DMS114 treated with DMSO at 0.1 percent for 48 hours (cell line): Measurements from ENCODE around the gene GINS2.
A peak's percentile ranks its signal among the peaks of the same experiment; 100 is the strongest.

ENCODE experiments used
- DNase-seq: peaks from one replicate; lab custom pipeline; 2025; ENCODE audit not compliant: unreplicated experiment; lab: John Stamatoyannopoulos, UW

The GINS2 gene

DNA sequence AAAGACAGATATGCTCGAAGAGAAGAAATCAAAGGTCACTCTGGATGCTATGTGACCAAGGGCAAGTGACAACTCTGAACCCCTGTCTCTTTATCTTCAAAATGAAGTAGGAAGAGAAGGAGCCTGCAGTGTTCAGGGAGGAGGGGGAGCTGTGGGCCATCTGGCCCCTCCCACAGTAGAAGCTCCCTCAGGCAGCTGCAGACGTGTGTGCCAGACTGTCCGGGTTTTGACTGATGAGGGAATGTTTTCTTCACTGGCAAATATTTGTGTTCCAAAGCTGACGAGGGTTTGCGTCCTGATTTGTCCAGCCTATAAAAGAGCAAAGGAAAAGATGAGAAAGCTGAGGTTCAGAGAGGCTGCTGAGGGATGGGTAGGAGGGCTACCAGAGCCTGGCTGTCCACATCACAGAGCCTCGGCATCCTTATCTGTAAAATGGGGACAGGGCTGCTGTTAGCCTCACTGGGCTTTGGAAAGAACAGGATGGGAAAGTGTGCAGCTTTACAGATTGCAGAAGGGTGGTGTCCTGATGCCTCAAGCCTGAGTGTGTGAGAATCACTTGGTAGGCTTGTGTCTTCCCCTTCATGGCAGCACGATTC is 1.8 kb upstream of the GINS2 start:
- DNase-seq: no peak

DNA sequence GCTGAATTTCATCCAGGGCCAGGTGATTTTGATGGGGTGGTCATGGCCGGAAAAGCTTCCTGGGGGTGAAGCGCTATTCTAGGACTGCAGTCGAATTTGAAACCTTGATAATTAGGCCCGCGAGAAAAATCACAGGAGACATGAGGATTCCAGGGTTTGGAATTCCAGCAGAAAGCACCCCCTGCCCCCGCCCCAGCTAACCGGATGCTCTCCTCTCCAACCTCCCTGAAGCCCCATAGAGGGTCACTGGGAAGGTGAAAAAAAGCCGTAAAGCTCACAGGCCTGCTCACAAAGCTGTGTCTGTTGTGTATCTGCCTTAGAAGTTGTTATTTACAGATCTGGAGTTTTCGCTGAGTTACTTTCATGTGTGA is 1.2 kb upstream of the GINS2 start:
- no peak for DNase-seq

DNA sequence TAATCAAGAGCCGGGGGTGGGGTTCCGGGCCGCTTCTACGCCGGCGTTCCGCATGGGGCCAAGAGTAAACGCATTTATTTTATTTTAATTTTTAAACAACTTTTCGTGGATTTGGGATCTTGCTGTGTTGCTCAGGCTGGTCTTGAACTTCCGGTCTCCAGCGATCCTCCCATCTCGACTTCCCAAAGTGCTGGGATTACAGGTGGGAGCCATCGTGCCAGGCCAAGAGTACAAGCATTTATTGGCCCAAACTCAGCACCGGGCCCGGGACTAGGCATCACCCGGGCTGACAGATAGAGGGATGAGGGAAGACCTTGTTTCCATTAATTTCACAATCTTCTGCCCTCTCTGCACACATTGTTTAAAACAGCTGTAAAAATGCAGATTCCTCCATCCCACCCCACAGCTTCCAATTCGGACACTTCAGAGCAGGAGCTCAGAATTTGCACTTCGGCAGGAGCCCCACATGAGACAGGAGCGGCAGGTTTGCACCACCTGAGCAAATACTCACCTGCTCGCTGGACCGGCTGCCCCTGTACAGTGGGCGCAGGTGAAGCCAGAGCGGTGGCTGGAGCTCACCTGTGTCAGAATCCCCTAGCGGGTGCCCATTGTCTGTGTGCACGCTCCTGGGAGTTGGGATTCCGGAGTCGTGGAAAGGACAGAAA is 663 bp upstream of the GINS2 start:
- no peak for DNase-seq

DNA sequence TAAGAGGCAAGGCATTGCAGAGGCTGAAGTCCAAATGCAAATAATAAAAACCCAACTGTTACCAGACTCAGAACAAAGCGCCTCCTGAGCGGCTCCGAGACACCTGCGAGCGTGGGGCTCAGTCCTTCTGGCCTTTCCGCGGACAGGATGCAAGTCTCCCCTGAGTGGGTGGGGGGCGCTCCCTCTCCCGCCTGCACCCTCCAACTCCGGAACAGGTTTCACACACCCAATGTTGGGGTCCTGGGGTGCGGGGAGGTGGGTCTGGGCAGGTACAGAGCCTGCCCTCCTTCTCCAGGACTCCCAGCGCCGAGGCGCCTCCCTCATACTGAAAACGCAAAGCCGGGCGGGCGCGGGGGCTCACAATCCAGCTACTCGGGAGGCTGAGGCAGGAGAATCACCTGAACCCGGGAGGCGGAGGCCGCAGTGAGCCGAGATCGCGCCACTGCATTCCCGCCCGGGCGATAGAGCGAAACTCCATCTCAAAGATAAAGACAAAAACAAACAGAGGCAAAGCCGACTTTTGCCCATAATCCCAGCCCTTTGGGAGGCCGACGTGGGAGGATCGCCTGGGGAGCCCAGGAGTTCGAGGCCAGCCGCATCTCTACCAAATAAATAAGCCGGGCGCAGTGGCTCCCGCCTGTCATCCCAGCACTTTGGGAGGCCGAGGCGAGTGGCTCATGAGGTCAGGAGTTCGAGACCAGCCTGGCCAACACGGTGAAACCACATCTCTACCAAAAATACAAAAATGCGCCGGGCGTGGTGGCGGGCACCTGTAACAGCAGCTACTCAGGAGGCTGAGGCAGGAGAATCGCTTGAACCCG is 893 bp downstream of the GINS2 start:
- DNase-seq: no peak

DNA sequence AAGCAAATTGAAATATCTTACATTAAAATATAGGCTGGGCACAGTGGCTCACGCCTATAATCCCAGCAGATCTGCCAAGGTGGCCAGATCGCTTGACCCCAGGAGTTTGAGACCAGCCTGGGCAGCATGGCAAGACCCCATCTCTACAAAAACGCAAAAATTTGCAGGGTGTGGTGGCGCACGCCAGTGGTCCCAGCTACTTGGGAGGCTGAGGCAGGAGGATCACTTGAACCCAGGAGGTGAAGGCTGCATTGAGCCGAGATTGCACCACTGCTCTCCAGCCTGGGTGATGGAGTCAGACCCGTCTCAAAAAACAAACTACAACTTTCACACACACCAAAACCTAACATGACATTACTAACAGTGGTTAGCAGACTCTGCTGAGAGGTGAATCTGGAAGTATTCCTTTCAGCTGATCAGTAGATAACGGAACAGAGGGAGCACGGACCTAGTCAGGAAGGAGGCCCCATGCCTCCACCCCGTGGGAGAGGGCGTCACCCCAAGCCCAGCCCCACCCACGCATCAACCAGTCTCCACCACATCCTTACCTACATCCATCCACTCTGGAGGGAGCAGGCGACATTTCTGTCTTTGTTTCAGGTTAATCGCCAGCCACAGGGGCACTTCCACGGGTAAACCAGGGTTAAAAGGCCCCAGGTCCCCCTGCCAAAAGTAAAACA is 1.7 kb downstream of the GINS2 start:
- no peak for DNase-seq

DNA sequence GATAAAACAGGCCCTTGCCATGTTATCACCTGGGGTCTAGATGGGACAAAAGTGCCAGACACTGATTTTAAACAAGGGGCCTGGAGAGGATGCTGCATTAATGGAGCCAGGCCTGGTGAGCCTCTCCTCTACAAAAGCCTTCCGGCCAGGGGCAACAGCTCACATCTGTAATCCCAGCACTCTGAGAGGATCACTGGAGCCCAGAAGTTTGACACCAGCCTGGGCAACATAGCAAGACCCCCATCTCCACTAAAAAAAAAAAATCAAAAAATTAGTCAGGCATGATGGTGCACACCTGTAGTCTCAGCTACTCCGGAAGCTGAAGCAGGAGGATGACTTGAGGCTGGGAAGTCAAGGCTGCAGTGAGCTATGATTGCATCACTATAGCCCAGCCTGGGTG is 3.5 kb downstream of the GINS2 start:
- DNase-seq: no peak

DNA sequence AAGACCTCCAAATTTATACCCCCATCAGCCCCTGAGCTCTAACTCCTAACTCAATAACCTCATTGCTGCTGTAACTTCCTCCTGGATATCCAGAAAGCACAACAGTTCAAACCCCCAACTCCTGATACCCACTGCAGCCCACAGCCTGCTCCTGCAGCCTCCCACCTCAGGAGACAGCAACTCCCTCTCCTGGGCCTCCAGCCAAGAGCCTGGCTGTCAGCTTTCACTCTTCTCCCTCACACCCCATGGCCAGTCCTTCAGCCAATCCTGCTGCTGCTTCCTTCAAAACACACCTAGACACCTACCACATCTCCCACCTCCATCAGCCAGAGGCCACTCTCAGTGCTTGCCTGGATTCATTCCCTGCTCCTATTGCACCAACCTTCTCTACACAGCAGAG is 5.4 kb downstream of the GINS2 start:
- DNase-seq: no peak

DNA sequence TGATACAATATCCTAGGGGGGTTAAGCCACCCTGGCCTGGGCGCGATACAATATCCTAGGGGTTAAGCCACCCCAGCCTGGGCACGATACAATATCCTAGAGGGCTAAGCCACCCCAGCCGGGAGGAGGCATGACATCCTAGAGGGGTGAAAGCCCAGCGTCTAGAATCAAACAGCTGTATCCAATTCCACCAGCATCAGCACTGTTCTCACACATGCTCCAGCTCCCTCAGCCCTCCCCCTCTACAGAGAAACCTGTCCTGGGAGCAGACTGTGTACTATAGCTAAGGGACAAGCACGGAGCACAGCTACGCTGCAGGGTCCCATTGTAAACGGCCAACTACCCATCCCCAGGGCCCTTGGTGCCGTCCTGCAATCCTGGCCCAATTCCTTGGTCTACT is 6.2 kb downstream of the GINS2 start:
- no peak for DNase-seq

DNA sequence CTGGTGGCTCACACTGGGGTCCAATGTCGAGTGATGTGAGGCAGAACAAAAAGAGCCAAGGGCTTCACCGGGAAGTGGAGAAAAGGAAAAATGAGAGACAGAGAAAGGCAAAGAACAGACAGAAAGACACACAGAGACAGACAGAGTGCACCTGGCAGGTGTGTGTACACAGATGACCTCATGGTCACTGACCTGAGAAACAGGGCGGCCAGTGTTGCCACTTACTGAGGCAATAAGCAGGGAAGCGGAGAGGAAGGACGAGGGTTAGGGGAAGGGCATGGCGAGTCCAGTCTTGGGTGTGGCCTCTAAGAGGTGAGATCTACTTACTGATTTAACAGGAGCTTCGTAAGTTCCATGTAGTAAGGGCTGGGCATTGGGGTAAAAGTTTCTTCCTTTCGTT is 7.5 kb downstream of the GINS2 start:
- DNase-seq: no peak

DNA sequence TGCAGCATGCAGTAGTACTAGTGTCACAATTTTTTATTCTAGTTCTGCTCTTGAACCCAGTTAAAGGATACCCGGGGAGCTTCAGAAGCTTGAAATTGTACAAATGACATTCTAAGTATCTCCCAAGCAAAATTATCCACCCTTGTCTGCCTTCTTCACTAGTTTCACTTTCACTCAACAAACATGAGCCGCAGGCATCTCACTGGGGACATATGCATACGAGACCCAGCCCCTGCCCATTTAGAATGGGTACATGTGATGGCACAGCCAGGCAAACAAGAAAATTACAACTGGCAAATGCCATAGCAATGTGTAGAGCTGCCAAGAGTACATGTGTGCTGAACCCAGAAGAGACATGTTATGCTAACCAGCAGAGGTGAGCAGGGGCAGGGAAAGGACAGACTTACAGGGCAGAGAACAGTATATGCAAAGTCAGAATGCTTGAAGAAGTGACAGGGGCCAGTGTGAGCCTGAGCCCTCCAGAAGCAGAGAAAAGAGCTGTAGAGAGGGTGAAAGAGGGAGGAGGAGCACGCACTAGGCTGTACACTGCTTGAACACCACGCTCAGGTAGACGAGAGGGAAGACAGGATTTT is 8.3 kb downstream of the GINS2 start:
- no peak for DNase-seq

DNA sequence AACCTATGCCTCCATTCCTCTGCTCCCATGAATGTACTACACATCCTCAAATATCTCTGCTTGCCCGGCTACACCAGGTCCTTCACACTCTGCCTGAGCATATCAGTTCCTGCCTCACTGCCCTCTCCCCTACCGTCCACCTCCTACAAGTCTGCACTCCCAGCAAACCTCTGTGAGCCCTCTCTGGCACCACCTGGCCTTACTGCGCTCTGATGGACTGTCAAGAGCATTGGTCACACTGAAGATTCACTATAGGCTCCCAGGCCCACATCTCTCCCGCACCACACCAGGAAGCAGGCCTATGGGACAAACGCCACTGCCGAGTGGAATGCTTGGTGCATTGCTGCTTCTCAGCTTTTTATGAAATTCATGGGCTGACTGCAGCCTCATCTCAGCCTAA is 8.9 kb downstream of the GINS2 start:
- DNase-seq: no peak

DNA sequence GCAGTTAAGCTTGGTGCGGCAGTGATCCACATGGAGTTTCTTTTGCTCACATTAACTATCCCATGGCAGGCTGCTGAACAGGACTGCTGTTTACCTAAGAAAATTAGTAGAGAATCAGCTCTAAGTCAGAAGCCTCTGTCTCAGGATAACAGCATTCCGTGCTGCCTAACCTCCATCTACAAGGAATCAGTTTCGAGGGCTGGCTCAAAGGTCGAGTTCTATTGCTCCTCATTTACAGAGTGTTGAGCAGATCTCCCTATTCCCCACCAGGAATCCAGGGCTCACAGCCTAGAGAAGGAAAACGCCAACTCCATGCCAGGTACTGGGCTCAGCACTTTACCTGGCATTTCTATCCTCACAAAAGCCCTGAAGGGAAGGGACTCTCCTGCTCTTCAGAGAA is 9.9 kb downstream of the GINS2 start:
- DNase-seq: no peak

DNA sequence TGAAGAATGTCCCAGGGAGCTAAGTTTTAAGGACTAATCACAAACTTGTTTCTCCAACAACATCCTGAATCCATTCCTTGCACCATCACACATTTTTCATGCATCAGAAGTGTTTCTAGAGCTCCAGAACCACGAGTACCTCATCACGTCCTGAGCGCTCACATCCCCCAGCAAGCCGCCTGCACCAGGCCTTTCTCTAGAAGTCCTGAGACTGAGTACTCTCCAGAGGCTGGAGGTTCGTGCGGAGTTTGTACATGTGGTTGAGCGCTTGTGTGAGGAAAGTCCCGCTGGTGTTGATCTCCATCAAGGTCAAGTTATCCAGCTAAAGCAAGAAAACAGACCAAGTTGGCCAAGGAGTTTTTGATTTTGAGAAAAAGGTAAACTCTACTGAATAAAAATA is 10.7 kb downstream of the GINS2 start:
- DNase-seq: no peak

DNA sequence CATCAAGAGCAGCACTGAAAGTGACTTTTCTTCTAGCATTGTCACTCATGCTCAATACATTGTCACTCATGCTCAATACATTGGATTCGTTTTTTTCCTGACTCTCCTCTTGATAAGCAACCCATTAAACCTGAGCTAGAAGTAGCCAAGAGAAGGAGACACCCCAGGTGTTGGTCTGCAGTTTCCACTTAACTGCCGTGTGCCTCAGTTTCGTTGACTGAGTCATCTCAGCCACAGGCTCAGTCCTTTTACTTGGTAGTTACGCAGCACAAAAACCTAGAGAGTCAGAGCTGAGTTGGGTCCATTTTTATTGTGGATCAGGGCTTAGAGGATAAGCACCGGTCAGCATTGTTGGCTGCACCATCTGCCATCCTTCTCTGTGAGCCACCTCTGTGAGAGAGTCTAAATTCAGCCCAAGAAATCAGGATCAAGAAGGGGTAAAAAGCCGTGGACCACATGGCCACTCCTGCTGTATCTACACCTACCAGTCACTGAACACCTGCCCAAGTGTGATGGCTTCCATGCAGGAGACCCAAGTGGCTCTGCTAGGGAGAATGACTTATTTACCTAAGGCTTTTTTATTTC is 11.3 kb downstream of the GINS2 start:
- DNase-seq: no peak

DNA sequence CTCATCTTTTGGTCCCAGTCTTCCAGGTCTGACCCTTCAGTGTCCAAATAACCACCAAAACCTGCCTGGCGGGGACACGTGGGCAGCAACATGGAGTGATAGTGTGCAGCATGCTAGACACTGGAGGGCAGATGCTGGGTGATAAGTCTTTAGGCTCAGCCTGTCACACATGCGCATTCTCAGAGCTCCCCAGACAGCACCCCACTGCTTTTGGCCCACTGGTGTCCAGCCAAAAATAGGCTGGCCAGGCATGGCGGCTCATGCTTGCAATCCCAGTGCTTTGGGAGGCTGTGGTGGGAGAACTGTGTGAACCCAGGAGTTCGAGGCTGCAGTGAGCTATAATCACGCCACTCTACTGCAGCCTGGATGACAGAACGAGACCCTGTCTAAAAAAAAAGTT is 12.3 kb downstream of the GINS2 start:
- DNase-seq: no peak

DNA sequence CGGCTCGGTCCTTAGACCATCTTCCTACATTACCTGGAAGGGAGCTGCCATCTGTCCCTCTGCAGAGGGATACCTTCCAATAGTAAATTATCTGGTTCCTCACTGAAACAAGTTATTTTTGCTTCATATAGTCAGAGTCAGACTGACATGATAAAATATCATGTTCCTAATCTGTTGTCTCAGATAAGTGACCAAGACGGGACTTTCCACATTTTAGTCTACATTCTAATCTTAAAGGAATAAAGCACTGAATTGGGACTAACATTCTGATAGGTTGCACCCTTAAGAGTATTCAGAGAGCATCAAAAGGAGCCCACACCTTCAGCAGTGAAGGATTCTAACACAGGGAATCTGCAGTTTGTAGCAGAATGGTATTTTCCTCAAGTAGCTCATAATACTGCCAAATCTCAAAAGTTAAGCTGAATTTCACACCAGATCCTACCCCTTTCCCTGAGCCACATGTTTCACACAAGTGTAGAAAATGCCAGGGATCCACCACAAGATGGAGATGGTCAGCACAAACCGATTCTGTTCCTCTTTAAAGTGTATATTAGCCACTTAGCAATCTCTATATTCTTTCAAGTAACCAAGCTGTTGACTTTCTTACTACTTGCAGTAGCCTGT is 13.4 kb downstream of the GINS2 start:
- peak; percentile 63 for DNase-seq

DNA sequence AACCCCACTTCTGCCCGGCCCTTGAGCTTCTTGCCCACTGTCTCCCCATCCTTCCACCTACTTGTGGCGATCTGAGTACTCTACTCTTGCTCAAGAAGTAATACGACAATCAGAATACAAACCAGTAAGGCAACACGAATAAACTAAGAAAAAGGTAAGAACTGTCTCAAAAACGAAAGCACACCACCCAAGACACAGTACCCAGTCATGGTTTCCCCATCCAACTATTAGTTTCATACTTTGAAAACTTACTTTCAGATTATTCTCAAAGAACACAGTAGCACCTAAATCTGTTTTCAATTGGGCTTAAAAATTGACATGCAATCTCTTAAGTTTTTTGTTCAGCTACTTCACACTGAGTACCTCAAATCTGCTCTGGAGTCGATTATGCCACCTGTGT is 13.9 kb downstream of the GINS2 start:
- DNase-seq: no peak

DNA sequence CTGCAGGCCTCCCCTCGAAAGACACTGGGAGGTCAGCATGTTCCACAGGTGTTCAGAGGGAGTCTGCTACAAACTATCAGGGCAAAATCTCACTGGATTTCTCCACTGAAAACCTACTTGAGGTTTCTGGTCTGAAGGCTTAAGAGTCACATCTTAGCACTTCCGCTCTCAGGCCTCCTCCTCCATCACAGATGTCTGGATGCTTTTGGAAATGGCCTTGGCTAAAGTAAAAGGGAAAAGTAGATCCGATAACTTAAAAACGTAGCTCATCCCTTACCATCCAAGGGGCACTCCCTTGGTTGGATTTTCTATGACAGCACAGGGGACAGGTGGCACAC is 14.4 kb downstream of the GINS2 start:
- DNase-seq: no peak

DNA sequence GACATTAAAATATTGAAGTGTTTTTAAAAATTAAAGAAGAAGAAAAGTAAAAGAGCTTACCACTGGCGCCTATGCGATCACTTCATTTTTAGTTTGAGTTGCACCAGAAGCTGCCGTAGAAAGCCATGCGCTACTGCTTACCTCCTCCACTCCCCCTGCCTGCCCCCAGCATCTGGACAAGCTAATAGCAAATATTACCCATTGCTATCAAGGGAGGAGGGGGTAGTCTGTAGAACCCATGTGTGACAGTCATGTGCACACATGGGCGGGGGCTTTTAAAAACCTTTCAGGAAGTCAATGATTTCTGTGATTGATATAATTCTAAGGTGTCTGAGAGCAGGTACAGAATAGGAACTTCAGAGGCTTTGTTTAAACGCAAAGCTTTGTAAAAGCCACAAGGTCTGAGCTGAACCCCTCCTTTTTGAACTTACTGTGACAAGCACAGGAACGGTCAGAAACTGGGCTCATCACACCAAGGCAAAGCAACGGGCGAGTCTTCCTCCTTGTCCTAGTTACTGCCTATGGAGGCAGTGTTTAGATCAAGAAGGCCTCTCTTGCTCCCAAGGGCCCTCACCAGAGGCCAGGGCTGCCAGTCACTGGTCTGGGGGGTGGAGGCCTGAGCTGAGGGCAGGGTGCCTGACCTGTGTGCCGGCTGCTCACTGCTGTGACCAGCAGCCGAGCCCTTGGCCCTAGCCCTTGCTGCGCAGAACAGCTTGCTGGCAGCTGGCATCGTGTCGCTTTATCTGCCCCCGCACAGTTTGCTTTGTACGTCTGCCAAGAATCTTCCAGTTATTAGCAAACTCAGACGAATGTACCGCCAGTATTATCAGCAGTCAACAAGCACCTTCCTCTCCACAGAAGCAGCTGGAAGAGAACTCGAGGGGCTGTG is 15.0 kb downstream of the GINS2 start:
- DNase-seq: no peak

DNA sequence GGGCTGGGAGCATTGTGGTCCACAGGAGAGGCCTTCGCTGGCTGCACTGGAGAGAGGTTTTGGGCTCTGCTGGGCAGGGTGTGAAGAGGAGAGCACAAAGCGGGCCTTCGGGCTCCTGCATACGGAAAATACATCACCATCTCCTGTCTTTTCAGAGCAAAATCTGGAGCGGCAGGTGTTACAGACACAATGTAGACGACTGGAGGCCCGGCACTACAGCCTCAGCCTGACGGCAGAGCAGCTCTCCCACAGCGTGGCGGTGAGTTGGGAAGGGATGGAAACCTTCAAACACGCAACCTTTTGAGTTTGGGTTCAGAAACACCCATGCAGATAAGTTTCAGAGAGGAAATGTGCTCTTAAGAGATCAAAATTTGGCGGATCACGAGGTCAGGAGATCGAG is 17.9 kb downstream of the GINS2 start:
- DNase-seq: no peak
